Activated T-cell treated with anti-CD3 and anti-CD28 coated beads, Interleukin-2, amount 50 U/mL, for 1 hour (primary cell): ENCODE results near the gene XBP1.
"Not testable (repeated sequence)": the region's sequence is repeated elsewhere in the genome, so short reads cannot be mapped to it uniquely, and the experiment has no call there.

ENCODE experiments used
- DNase-seq: peaks from one replicate; pipeline ENCODE4 v3.0.0-alpha.2; 2020

XBP1 gene

DNA sequence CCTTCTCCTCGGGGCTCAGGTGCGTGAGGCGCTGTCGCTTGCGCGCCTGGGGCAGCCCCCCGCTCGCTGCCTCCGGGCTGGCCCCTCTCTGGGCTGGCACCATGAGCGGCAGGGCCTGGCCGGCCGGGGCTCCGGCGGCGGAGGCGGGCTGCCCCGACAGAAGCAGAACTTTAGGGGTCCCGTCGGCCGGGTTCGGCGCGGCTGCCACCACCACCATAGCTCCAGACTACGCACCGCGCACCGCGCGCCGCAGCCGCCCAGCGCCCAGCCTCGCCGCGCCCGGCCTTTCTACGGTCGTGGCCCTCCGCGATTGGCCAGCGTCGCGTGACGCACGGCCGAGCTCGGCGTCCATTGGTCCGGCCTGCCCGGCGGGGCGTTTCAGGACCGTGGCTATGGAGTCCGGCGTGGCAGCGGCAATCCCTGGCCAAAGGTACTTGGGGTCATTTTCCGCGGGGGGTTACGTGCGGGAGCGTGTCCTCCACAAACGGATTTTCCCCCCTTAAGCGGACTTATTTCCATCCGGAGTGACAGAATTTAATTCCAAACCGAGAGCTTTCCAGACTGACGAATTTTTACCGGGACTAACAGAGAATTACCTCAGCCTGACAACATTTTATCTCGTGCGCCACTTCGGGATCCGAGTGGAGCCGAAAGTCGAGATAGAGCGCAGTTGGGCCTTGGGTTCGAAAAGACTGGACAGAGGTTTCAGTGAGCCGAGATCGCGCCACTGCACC is at the start of gene XBP1:
Gene XBP1 (minus strand): TSS at position 262 of the 734 bp plus-strand sequence.
- DNase-seq = peak; percentile 93

DNA sequence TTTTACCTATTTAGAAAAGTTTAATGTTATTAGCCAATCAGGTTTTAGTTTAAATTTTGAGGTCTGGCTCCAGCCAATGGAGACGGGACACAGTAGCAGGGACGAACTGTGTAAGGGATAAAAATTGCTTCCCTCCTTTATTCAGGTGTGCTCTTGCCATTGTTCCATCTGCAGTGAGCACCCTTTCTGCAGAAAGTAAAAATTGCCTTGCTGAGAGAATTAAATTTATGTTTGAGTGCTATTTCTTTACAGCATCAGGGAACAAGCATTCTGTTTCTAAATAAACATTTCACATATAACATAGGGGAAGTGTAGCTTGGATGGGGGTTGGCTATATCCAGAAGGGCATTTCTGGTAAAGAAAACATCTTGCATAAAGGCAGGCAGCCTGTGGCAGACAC is 46.6 kb upstream of the XBP1 start:
- DNase-seq = no peak

DNA sequence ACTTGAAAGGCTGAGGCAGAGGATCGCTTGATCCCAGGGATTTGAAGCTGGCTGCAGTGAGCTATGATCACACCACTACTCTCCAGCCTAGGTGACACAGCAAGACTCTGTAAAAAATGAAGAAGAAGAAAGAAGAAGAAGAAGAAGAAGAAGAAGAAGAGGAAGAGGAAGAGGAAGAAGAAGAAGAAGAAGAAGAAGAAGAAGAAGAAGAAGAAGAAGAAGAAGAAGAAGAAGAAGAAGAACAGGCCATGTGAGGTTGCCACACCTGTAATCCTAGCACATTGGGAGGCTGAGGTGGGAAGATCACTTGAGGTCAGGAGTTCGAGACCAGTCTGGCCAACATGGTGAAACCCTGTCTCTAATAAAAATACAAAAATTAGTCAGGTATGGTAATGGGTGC is 43.9 kb upstream of the XBP1 start:
- DNase-seq = not testable (repeated sequence)

DNA sequence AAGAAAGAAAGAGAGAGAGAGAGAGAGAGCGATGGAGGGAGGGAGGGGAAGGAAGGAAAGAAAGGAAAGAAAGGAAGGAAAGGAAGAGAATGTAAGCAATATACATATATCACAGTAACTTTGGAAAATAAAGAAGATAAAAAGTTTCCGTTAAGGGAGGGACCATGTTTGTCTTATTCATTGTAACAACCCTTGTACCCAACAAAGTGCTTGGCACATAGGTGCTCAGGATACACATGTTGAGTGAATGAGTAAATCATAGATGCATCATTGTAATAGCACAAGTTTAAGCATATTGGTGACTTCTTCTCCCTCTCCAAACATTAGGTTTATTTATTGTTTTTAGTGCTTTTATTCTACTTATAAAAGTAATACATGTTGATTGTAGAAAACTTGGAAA is 43.3 kb upstream of the XBP1 start:
- no peak for DNase-seq

DNA sequence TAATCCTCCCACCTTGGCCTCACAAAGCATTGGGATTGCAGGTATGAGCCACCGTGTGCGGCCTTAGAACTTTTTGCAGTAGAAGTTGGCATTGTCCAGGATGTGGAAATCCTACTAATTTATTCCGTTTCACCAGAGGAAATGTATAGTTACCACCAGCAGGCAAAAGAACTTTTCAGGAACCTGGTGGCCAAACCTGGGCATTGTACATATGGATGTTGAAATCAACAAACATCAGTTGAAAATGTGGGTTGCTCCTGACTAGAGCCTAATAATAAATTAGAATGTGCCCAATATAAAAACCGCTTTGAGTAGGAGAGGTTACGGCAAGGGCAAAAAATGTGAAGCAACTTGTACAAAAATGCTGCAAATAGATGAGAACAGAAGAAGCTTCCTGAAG is 40.7 kb upstream of the XBP1 start:
- no peak for DNase-seq

DNA sequence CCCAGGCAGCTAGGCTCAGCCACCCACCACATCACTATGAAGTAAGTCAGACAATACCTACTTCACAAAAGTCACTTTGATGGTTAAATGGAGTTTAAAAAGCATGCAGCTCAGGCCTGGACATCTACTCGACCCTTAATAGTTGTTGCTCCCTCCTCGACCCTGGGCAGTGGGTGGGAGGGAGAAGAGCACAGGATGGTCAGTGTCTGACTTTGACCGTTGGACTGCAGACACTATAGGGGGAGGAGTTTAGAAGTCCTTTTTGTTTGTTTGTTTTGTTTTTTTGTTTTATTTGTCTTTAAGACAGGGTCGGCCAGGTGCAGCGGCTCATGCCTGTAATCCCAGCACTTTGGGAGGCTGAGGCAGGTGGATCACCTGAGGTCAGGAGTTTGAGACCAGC is 38.6 kb upstream of the XBP1 start:
- no peak for DNase-seq

DNA sequence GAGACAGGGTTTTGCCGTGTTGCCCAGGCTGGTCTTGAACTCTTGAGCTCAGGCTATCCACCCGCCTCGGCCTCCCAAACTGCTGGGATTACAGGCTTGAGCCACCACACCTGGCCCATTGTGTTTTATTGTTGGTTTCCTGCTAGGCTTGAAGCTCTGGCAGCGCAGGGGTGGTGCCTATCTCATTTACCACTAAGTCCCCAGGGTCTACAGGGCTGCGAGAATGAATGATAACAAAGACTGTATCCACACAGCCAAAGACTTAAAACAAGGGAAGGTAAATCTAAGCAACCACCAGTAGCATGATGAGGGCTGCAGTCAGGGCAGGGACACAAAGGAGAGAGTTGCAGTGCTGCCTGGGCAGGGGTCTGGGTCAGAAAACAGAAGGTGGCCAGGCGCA is 37.3 kb upstream of the XBP1 start:
- DNase-seq = no peak

DNA sequence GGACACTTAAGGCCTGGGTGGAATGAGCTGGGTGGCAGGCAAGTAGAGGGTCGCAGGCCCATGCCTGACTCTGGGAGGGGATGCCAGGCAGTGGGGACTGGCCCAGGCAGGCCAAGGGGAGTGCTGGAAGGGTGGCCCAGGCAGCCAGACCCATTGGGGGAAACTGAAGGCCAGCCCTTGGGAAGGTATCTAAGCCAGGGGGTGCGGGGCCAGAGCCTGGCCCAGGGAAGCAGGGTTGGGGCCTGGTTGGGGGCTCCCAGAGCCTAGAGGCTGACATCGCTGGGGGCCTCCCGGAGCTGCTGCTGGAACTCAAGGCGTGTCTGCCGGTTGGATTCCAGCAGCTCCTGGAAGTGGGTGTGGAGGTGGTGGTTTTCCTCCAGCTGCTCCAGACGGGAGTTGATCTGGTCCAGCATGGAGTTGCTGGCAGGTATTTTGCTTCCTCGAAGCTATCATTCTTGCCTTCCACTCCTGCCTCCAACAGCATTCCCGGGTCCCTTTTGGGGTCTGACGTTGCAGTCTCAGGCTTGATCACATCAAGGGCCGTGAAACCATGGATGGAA is 35.3 kb upstream of the XBP1 start:
- DNase-seq = no peak

DNA sequence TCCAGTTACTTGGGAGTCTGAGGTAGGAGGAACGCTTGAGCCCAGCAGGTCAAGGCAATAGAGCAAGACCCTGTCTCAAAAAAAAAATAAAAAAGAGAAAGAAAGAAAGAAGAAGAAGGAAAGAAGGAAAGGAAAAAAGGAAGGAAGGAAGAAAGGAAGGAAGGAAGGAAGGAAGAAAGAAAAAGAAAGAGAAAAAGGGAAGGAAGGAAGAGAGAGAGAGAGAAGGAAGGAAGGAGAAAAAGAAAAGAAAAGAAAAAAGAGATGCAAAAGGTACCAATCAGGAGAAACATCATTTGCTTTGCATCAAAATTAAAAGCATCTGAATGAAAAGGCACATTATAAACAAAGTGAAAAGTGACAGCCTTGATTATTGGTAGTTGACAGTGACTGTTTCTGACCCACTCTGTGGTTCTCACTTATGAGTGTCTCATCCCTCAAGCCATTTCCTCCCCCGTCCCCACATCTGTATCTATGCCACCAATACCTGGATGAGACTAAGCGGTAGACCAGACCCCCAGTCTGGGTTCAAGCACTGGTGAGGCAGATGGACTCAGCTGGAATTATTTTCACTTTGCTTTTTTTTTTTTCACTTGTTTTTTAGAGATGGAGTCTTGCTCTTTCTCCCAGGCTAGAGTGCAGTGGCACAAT is 33.0 kb upstream of the XBP1 start:
- DNase-seq = no peak

DNA sequence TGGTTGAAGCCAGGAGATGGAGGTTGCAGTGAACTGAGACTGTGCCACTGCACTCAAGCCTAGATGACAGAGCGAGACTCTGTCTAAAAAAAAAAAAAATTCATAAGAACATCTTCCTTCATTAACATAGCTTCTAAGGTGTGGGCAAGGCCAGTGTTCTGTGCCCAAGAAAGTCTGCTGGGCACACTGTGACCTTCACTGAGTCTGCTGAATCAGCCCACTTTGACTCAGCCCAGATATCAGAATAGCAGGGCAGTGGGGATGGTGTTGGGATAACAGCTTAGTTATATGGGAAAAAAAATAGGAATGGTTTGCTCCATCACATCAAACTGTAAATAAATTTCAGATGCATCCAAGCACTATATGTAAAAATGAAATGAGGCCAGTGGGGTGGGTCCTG is 32.4 kb upstream of the XBP1 start:
- DNase-seq = no peak

DNA sequence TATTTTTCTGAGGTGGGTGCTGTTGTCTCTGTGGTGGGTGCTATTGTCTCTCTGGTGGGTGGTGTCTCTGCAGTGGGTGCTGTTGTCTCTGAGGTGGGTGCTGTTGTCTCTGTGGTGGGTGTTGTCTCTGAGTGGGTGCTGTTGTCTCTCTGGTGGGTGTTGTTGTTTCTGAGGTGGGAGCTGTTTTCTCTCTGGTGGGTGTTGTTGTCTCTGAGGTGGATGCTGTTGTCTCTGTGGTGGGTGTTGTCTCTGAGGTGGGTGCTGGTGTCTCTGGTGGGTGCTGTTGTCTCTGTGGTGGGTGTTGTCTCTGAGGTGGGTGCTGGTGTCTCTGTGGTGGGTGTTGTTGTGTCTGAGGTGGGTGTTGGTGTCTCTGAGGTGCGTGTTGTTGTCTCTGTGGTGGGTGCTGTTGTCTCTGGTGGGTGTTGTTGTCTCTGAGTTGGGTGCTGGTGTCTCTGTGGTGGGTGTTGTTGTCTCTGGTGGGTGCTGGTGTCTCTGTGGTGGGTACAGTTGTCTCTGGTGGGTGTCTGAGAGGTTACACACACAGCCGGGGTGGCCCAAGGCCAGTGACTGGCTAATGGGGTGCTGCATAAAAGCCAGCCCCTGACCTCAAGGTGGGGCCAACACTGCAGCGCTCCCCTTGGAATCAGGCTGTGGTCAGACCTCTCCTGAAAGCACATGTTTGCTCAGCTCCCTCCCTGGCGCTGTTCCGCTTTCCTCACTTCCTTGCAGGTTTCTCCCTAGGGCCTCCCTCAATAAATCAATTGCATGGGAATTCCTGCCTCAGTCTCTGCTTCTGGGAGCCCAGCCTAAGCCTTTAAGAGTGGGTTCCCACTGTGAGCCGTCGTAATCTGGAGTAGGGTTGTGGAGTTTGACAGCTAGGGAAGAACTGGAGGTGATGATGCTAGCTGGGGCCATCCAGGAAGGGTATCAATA is 31.0 kb upstream of the XBP1 start:
- DNase-seq = no peak

DNA sequence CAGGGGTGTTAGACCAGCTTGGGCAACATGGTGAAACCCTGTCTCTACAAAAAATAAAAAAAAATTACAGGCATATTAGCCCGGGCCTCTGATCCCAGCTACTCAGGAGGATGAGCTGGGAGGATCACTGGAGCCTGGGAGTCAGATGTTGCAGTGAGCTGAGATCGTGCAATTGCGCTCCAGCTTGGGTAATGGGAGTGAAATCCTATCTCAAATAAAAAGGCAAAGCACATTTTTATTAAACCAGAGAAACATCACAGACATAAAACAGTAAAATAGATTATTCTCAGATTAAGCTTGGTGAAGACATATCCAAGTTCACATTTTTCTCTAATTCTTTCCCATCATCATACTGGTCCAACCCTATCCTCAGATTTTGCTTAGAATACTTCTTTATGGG is 30.1 kb upstream of the XBP1 start:
- no peak for DNase-seq

DNA sequence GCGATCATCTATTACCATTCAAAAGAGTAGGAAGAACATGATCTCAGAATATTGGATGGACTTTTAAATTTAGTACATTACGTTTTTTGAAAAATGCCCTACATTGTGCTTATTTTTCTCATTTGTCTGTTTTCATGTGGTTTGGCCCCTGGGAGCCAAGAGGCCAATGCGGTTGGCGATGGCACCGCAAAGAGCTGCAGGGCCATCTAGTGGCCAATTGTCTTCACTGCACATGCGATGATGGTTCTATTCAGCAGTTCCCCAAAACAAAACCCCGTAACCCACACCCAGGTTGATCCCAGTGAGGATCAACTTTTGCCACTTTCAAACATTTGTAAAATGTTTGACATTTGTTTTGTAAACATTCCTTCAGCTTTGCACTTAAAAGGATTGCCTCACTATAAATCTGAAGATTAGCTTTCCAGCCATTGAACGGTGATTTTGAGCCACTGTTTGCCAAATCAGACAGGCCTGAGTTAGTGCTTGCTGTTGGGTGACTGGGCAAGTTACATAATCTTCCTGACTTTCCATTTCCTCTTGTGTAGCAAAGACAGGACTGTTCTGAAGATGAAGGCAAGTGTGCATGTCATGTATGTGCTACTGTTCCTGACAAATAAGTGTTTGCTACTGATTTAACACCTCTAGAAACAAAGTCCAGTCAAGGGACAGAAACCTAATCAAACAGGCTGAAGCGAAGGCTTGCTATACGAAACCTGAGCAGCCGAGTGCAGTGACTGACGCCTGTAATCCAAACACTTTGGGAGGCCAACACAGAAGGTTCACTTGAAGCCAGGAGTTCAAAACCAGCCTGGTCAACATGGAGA is 29.2 kb upstream of the XBP1 start:
- DNase-seq = peak; percentile 78

DNA sequence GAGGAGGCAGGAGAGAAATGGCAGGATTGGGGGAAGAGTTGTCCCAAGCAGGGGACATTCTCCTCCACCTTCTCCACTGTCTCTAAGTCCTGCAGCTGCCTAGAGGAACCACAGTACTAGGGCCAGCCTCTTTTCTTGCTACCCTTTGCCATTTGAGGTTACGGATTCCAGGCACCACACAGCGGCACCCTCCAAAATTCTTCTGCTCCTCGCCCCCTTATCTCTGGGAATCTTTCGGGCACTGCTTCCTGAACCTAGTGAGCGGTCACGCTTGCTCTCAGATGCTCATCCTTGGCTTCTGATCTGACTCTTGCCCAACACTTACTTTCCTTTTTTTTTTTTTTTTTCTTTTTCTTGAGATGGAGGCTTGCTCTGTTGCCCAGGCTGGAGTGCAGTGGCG is 26.6 kb upstream of the XBP1 start:
- no peak for DNase-seq

DNA sequence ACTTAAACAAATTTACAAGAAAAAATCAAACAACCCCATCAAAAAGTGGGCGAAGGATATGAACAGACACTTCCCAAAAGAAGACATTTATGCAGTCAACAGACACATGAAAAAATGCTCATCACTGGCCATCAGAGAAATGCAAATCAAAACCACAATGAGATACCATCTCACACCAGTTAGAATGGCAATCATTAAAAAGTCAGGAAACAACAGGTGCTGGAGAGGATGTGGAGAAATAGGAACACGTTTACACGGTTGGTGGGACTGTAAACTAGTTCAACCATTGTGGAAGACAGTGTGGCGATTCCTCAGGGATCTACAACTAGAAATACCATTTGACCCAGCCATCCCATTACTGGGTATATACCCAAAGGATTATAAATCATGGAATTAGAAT is 26.1 kb upstream of the XBP1 start:
- DNase-seq = not testable (repeated sequence)

DNA sequence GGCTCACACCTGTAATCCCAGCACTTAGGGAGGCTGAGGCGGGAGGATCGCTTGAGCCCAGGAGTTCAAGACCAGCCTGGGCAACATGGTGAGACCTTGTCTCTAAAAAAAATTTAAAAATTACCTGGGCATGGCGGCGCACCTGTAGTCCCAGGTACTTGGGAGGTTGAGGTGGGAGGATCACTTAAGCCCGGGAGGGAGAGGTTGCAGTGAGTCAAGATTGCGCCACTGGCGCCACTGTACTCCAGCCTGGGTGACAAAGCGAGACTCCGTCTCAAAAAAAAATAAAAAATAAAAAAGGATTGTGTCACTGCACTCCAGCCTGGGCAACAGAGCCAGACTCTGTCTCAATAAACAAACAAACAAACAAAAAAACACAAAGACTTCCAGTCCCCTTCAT is 24.1 kb upstream of the XBP1 start:
- not testable (repeated sequence) for DNase-seq

DNA sequence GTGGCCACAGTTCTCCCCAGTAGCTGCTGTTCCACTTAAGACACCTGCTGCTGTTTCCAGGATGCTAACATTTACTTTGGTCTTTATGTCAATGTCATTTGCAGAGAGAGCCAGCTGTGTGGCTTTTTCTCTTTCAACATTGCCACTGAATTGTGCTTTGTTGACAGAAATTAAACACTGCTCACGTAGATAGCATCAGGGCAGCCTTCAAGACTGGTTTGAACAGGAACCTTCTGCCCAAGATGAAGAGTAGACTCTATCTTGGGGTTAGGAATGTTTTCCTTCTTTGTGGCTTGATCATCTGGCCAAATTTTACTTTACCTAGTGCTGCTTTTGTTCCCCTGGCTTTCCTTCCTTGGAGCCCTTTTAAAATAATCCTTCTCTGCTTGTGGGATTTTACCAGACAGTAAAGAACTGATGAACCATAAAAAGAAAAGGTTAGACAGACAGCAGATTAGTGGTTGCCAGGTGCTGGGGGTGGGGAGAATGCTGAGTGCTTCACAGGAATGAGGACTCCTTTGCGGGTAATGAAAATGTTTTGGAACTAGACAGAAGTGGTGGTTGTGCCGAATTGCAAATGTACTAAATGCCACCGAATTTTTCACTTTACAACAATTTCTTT is 22.7 kb upstream of the XBP1 start:
- no peak for DNase-seq

DNA sequence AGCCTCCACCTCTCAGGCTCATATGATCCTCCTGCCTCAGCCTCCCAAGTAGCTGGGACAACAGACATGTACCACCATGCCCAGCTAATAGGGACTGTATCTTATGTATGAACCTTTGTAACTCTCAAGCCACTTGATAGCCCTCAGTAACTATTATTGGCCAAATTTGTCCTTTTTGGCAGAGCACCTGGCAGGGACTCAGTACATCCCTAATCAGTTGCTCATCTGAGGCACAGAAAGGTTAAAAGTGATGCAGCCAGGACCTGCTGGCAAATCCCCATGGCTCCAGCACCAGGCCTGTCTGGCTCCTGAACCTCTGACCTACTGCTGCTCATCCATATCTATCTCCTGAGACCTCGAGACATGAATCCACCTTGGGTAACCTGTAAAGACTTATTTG is 21.1 kb upstream of the XBP1 start:
- DNase-seq = no peak

DNA sequence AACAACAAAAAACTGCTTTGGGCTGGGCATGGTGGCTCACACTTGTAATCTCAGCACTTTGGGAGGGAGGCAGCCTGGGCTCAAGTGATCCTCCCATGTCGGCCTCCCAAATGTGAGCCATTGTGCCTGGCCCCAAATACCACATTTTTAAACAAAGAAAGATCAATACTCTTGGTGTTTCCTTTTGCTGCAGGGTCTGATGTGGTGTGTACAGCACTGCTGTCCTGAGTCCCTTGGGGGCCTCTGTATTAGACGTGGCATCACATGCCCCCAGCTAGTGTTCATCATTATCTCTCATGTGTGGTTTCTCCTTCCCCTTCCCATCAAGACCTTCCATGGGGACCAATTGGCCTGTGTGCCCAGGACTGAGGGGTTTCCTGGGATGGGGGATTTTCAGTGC is 20.5 kb upstream of the XBP1 start:
- no peak for DNase-seq

DNA sequence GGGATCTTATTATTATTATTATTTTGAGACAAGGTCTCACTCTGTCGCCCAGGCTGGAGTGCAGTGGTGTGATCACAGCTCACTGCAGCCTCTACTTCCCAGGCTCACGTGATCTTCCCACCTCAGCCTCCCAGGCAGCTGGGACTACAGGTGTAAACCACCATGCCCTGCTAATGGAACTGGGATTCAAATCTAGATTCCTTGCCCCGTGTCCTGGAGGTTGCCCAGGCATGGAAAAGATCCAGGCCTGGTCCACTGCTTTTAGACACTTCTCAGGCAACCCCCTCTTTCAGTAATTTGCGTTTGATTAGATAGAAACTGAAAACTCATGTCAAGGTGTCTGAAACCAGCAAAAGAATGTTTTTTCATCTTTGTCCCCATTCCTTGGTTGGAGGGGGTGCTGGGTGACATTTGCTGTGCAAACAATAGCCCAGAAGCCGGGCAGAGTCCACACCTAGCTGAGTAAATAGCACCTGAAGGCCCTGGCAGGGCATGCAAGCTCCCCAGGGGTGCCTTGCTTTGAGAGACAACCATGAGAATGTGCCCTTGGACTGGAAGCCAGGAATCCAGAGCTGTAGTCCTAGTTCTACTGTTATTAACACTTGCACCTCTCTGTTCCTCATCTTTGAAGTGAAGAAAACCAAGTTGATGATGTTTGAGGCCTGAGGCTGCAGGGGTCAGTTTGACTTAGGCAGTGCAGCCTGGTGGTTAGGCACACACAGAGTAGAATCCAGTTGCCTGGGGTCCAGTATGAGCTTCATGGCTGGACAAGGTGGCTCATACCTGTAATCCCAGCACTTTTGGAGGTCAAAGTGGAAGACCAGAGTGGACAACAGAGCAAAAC is 19.1 kb upstream of the XBP1 start:
- no peak for DNase-seq
